ENCODE data around the gene COMMD2. TPM values are rescaled to one million over a fixed set of nuclear protein-coding genes. Genes with fewer than 3 reads are reported as not detected.

COMMD2 gene
- total RNA-seq, 2 experiments from 2014 or later = 27.2 to 48.9 TPM

- H3K9me3 ChIP-seq (ENCODE audit: low read length) = no peaks in the 10 kb centered on the region
- H3K36me3 ChIP-seq (ENCODE audit: insufficient read depth, low read length) = no peaks in the 10 kb centered on the region
- no peaks in the 10 kb centered on the region for H4K20me1 ChIP-seq (ENCODE audit: insufficient read depth, low read length)
- DNase-seq (ENCODE audit: low spot score) = peak; percentile 45
- no peaks in the 10 kb centered on the region for H3K79me2 ChIP-seq (ENCODE audit: insufficient read depth, low read depth, low read length)
- no peak for TF ChIP-seq EZH2phosphoT487 (IDR thresholded peaks at IDR 0.05; ENCODE audit: borderline replicate concordance, low read depth, low read length)
- TF ChIP-seq CTCF (conservative IDR thresholded peaks at IDR 0.05; ENCODE audit: low read length) = no peak
- H3K9me2 ChIP-seq (ENCODE audit: insufficient read depth, low read length) = no peaks in the 10 kb centered on the region
- no TSS peak for BruUV-seq (replicated peaks)
- peak overlapping the region; percentile 27 for H3K4me3 ChIP-seq (ENCODE audit: low read depth, low read length, poor library complexity, severe bottlenecking)
- peak overlapping the region; percentile 11 for H3K27ac ChIP-seq (ENCODE audit: low read depth, low read length, poor library complexity, severe bottlenecking)
- ChIA-PET CTCF (ENCODE audit: unreplicated experiment) (no interaction called here), POLR2A (interaction anchor here (1.7 kb wide), 1 partner anchor 27 kb away, joined by 7 read pairs; no protein-coding TSS in a partner anchor)
- H2AFZ ChIP-seq (ENCODE audit: low read length) = peak overlapping the region; percentile 93
- intact Hi-C loops (cut with micrococcal nuclease; ENCODE audit: unreplicated experiment) = no loop called here
- peaks cover 14% of the 10 kb centered on the region for H3K4me1 ChIP-seq (ENCODE audit: insufficient read depth, low read length, poor library complexity, severe bottlenecking)
- H3K4me2 ChIP-seq (ENCODE audit: low read length) = peak overlapping the region; percentile 62
Measured at GRCh38 chr3:149781211-149781610, 28.9 kb upstream of the COMMD2 start.

- Histone ChIP-seq H4K20me1 (ENCODE audit: insufficient read depth, low read length) (no peaks in the 10 kb centered on the region), H3K4me1 (ENCODE audit: insufficient read depth, low read length, poor library complexity, severe bottlenecking) (peaks cover 14% of the 10 kb centered on the region), H3K4me2 (ENCODE audit: low read length) (no peak overlapping the region), H3K4me3 (ENCODE audit: low read depth, low read length, poor library complexity, severe bottlenecking) (no peak overlapping the region), H3K36me3 (ENCODE audit: insufficient read depth, low read length) (no peaks in the 10 kb centered on the region), H2AFZ (ENCODE audit: low read length) (no peak overlapping the region), H3K27ac (ENCODE audit: low read depth, low read length, poor library complexity, severe bottlenecking) (no peak overlapping the region), H3K9me3 (ENCODE audit: low read length) (no peaks in the 10 kb centered on the region), H3K79me2 (ENCODE audit: insufficient read depth, low read depth, low read length) (no peaks in the 10 kb centered on the region), H3K9me2 (ENCODE audit: insufficient read depth, low read length) (no peaks in the 10 kb centered on the region)
- intact Hi-C loops (cut with micrococcal nuclease; ENCODE audit: unreplicated experiment) = no loop called here
- no TSS peak for BruUV-seq (replicated peaks)
- CTCF ChIA-PET (ENCODE audit: unreplicated experiment) = no interaction called here
- POLR2A ChIA-PET = interaction anchor here (0.6 to 1.4 kb wide), 2 partner anchors 12 to 293 kb away, joined by 3 to 6 read pairs; no protein-coding TSS in a partner anchor
- DNase-seq (ENCODE audit: low spot score) = no peak
- TF ChIP-seq EZH2phosphoT487 (IDR thresholded peaks at IDR 0.05; ENCODE audit: borderline replicate concordance, low read depth, low read length) (no peak), CTCF (conservative IDR thresholded peaks at IDR 0.05; ENCODE audit: low read length) (no peak)
Measured at GRCh38 chr3:149777414-149778214, 25.3 kb upstream of the COMMD2 start.

- intact Hi-C loops (cut with micrococcal nuclease; ENCODE audit: unreplicated experiment) = no loop called here
Measured at GRCh38 chr3:149776170-149776569, 23.9 kb upstream of the COMMD2 start.

More at GRCh38 chr3:149776170-149776569, 23.9 kb upstream of the COMMD2 start:
- TF ChIP-seq CTCF (conservative IDR thresholded peaks at IDR 0.05; ENCODE audit: low read length) (no peak), EZH2phosphoT487 (IDR thresholded peaks at IDR 0.05; ENCODE audit: borderline replicate concordance, low read depth, low read length) (no peak)
- Histone ChIP-seq H3K9me3 (ENCODE audit: low read length) (no peaks in the 10 kb centered on the region), H3K27ac (ENCODE audit: low read depth, low read length, poor library complexity, severe bottlenecking) (no peak overlapping the region), H3K4me1 (ENCODE audit: insufficient read depth, low read length, poor library complexity, severe bottlenecking) (peaks cover 7% of the 10 kb centered on the region), H3K4me2 (ENCODE audit: low read length) (no peak overlapping the region), H3K79me2 (ENCODE audit: insufficient read depth, low read depth, low read length) (no peaks in the 10 kb centered on the region), H4K20me1 (ENCODE audit: insufficient read depth, low read length) (no peaks in the 10 kb centered on the region), H3K4me3 (ENCODE audit: low read depth, low read length, poor library complexity, severe bottlenecking) (no peak overlapping the region), H2AFZ (ENCODE audit: low read length) (no peak overlapping the region), H3K36me3 (ENCODE audit: insufficient read depth, low read length) (no peaks in the 10 kb centered on the region), H3K9me2 (ENCODE audit: insufficient read depth, low read length) (no peaks in the 10 kb centered on the region)
- CTCF ChIA-PET (ENCODE audit: unreplicated experiment) = interaction anchor here (0.6 to 1.1 kb wide), 2 partner anchors 32 to 986 kb away, joined by 3 read pairs; no protein-coding TSS in a partner anchor
- POLR2A ChIA-PET = interaction anchor here (1.1 kb wide), 1 partner anchor 10 kb away, joined by 3 read pairs; no protein-coding TSS in a partner anchor
- DNase-seq (ENCODE audit: low spot score) = no peak
- no TSS peak for BruUV-seq (replicated peaks)

All from OCI-LY7 (cell line).